ENCODE data around the gene TNFRSF11A. TPM values are rescaled to one million over a fixed set of nuclear protein-coding genes. Genes with fewer than 3 reads are reported as not detected.

TNFRSF11A gene
- total RNA-seq, 1 donor, result 1.4 TPM

- Histone ChIP-seq H3K4me3 (ENCODE audit: low read length) (no peak overlapping the region), H3K9me3 (ENCODE audit: low read depth, low read length) (no peaks in the 10 kb centered on the region), H3K27me3 (ENCODE audit: insufficient read depth, low read length) (no peaks in the 10 kb centered on the region), H3K4me1 (ENCODE audit: insufficient read depth, low read length) (peaks cover 23% of the 10 kb centered on the region)
These were observed 101.0 kb downstream of the TNFRSF11A start for GRCh38 chr18:62426191-62426488.

GRCh38 chr18:62432176-62432575 lies 107.1 kb downstream of the TNFRSF11A start:
- H3K4me3 ChIP-seq (ENCODE audit: low read length), result no peak overlapping the region
- H3K9me3 ChIP-seq (ENCODE audit: low read depth, low read length), result no peaks in the 10 kb centered on the region
- peaks cover 16% of the 10 kb centered on the region for H3K4me1 ChIP-seq (ENCODE audit: insufficient read depth, low read length)
- no peaks in the 10 kb centered on the region for H3K27me3 ChIP-seq (ENCODE audit: insufficient read depth, low read length)

- no peaks in the 10 kb centered on the region for H3K9me3 ChIP-seq (ENCODE audit: low read depth, low read length)
- peaks cover 28% of the 10 kb centered on the region for H3K4me1 ChIP-seq (ENCODE audit: insufficient read depth, low read length)
- no peaks in the 10 kb centered on the region for H3K27me3 ChIP-seq (ENCODE audit: insufficient read depth, low read length)
- H3K4me3 ChIP-seq (ENCODE audit: low read length), result no peak overlapping the region
These were observed 109.7 kb downstream of the TNFRSF11A start for GRCh38 chr18:62434798-62435197.

- no peak overlapping the region for H3K4me3 ChIP-seq (ENCODE audit: low read length)
- H3K4me1 ChIP-seq (ENCODE audit: insufficient read depth, low read length), result peaks cover 28% of the 10 kb centered on the region
- no peaks in the 10 kb centered on the region for H3K27me3 ChIP-seq (ENCODE audit: insufficient read depth, low read length)
- H3K9me3 ChIP-seq (ENCODE audit: low read depth, low read length), result no peaks in the 10 kb centered on the region
These were observed 110.4 kb downstream of the TNFRSF11A start for GRCh38 chr18:62435435-62436031.

GRCh38 chr18:62436636-62437234 lies 111.6 kb downstream of the TNFRSF11A start:
- Histone ChIP-seq H3K9me3 (ENCODE audit: low read depth, low read length) (no peaks in the 10 kb centered on the region), H3K4me1 (ENCODE audit: insufficient read depth, low read length) (peaks cover 28% of the 10 kb centered on the region), H3K27me3 (ENCODE audit: insufficient read depth, low read length) (no peaks in the 10 kb centered on the region), H3K4me3 (ENCODE audit: low read length) (no peak overlapping the region)

GRCh38 chr18:62437235-62438017 lies 112.3 kb downstream of the TNFRSF11A start:
- H3K4me3 ChIP-seq (ENCODE audit: low read length), result no peak overlapping the region
- H3K4me1 ChIP-seq (ENCODE audit: insufficient read depth, low read length), result peaks cover 28% of the 10 kb centered on the region
- no peaks in the 10 kb centered on the region for H3K9me3 ChIP-seq (ENCODE audit: low read depth, low read length)
- H3K27me3 ChIP-seq (ENCODE audit: insufficient read depth, low read length), result no peaks in the 10 kb centered on the region

- Histone ChIP-seq H3K27me3 (ENCODE audit: insufficient read depth, low read length) (no peaks in the 10 kb centered on the region), H3K9me3 (ENCODE audit: low read depth, low read length) (no peaks in the 10 kb centered on the region), H3K4me1 (ENCODE audit: insufficient read depth, low read length) (peaks cover 28% of the 10 kb centered on the region), H3K4me3 (ENCODE audit: low read length) (no peak overlapping the region)
These were observed 112.9 kb downstream of the TNFRSF11A start for GRCh38 chr18:62438018-62438329.

GRCh38 chr18:62438402-62438801 lies 113.3 kb downstream of the TNFRSF11A start:
- Histone ChIP-seq H3K4me1 (ENCODE audit: insufficient read depth, low read length) (peaks cover 28% of the 10 kb centered on the region), H3K9me3 (ENCODE audit: low read depth, low read length) (no peaks in the 10 kb centered on the region), H3K4me3 (ENCODE audit: low read length) (no peak overlapping the region), H3K27me3 (ENCODE audit: insufficient read depth, low read length) (no peaks in the 10 kb centered on the region)

GRCh38 chr18:62438866-62439265 lies 113.8 kb downstream of the TNFRSF11A start:
- Histone ChIP-seq H3K4me1 (ENCODE audit: insufficient read depth, low read length) (peaks cover 28% of the 10 kb centered on the region), H3K9me3 (ENCODE audit: low read depth, low read length) (no peaks in the 10 kb centered on the region), H3K4me3 (ENCODE audit: low read length) (no peak overlapping the region), H3K27me3 (ENCODE audit: insufficient read depth, low read length) (no peaks in the 10 kb centered on the region)

Other genes starting within 250 kb of the TNFRSF11A start
- 17.1 TPM for gene PIGN, start 138.3 kb upstream of the TNFRSF11A start, total RNA-seq
- 53.3 TPM for gene RELCH, start 138.1 kb upstream of the TNFRSF11A start, total RNA-seq
- 54.5 TPM for gene ZCCHC2, start 197.7 kb downstream of the TNFRSF11A start, total RNA-seq